Measurements from ENCODE around the gene ENOX2. TPM values are rescaled to one million over a fixed set of nuclear protein-coding genes. Genes with fewer than 3 reads are reported as not detected.

ENOX2 gene
- total RNA-seq (2016; rRNA removed; fragmentation: Illumina TruSeq; extraction: Trizol) (8.5 and 17.4 TPM in 2 replicates), polyA plus RNA-seq (2011; rRNA removed) (4.9 and 5.9 TPM in 2 replicates), polyA minus RNA-seq (2011; rRNA and poly(A)+ RNA removed; ENCODE audit: low replicate concordance) (2.7 and 8.9 TPM in 2 replicates), Bru-seq, nascent RNA (percentile 49 among the genes with signal in this experiment), BruChase-seq, experiment 1, labeled RNA remaining after a 6-hour chase (percentile 41 among the genes with signal in this experiment), BruChase-seq, experiment 2, labeled RNA remaining after a 2-hour chase (percentile 47 among the genes with signal in this experiment)
- total RNA-seq (2016; cell fraction: cytosol; rRNA removed; fragmentation: Illumina TruSeq; extraction: Trizol; ENCODE audit: low read depth): 1.7 and 1.9 TPM in 2 replicates
- 9.8 and 13.8 TPM in 2 replicates for total RNA-seq (2016; cell fraction: insoluble cytoplasmic fraction; rRNA removed; fragmentation: Illumina TruSeq; extraction: Trizol)
- 6.7 and 7.0 TPM in 2 replicates for total RNA-seq (2016; cell fraction: membrane; rRNA removed; fragmentation: Illumina TruSeq; extraction: Trizol)
- total RNA-seq (2016; cell fraction: nucleus; rRNA removed; fragmentation: Illumina TruSeq; extraction: Trizol): 4.9 and 5.3 TPM in 2 replicates
- polyA plus RNA-seq (2011; cell fraction: cytosol; rRNA removed): 3.0 and 3.7 TPM in 2 replicates
- 1.5 and 2.0 TPM in 2 replicates for polyA plus RNA-seq (2011; cell fraction: nucleus; rRNA removed)
- polyA plus RNA-seq (2012): 3.7 and 5.0 TPM in 2 replicates
- 1.1 and 1.5 TPM in 2 replicates for polyA plus RNA-seq (2016; cell fraction: cytosol; fragmentation: Illumina TruSeq; extraction: Trizol; ENCODE audit: low read depth)
- 12.7 and 16.0 TPM in 2 replicates for polyA plus RNA-seq (2016; cell fraction: insoluble cytoplasmic fraction; fragmentation: Illumina TruSeq; extraction: Trizol; ENCODE audit: low read depth)
- 4.3 and 4.7 TPM in 2 replicates for polyA plus RNA-seq (2016; cell fraction: membrane; fragmentation: Illumina TruSeq; extraction: Trizol; ENCODE audit: low read depth)
- 5.6 and 6.8 TPM in 2 replicates for polyA plus RNA-seq (2016; cell fraction: nucleus; fragmentation: Illumina TruSeq; extraction: Trizol; ENCODE audit: insufficient read depth, low read depth)
- polyA minus RNA-seq (2011; cell fraction: cytosol; rRNA and poly(A)+ RNA removed): 3.9 and 4.8 TPM in 2 replicates
- 4.2 and 4.7 TPM in 2 replicates for polyA minus RNA-seq (2011; cell fraction: nucleus; rRNA and poly(A)+ RNA removed)
- long read RNA-seq, experiment 1, partial matches to known transcripts: 1 of 4 reads
- long read RNA-seq, experiment 1, other reads (novel, unspliced or antisense): 1 of 4 reads
- long read RNA-seq, experiment 2, partial matches to known transcripts: 10 of 13 reads
- long read RNA-seq, experiment 2, other reads (novel, unspliced or antisense): 2 of 13 reads

- in situ Hi-C loops (cut with HindIII; ENCODE audit: extremely low pct_ligation_motif_present, low pct_unique_long_range_greater_than_20kb) (no loop called here), intact Hi-C loops (cut with micrococcal nuclease; ENCODE audit: unreplicated experiment) (no loop called here)
- no TSS peak for BruUV-seq (replicated peaks)
- ATAC-seq: peak; percentile 99
- no peaks in the 10 kb centered on the region for H3K36me3 ChIP-seq (replicated peaks in 1 of 2; ENCODE audit: control insufficient read depth in 1 of 2, insufficient read depth in 2 of 2, low read length in 2 of 2)
- CTCF ChIA-PET (ENCODE audit: low intra/inter-chr PET ratio, low total read pairs): no interaction called here
- DNase-seq (ENCODE audit: low spot score): peak; percentile 95
- 0% methylated on average over 14 of the region's 50 CpGs for WGBS (ENCODE audit: low lambda C conversion rate)
- H3K9ac ChIP-seq (ENCODE audit: insufficient read depth, low read depth, low read length): peak within 1 kb of the TSS; percentile 84
- H3K4me1 ChIP-seq (ENCODE audit: insufficient read depth, low read length): peaks cover 20% of the 10 kb centered on the region
- FAIRE-seq: peak; percentile 99
- POLR2A ChIA-PET: interaction anchor here (1.0 kb wide), 1 partner anchor 223 kb away, joined by 3 read pairs; no protein-coding TSS in a partner anchor
- H3K4me3 ChIP-seq (replicated peaks in 1 of 3; ENCODE audit: insufficient read depth in 1 of 3, low read depth in 2 of 3, low read length in 3 of 3): peak within 1 kb of the TSS; percentile 67 to 78 (median 73)
- no peaks in the 10 kb centered on the region for H4K20me1 ChIP-seq (ENCODE audit: insufficient read depth, low read length)
- no peaks in the 10 kb centered on the region for H3K27me3 ChIP-seq (ENCODE audit: control insufficient read depth in 1 of 2, insufficient read depth in 2 of 2, low read length in 2 of 2)
- peak within 1 kb of the TSS; percentile 78 for H3K27ac ChIP-seq (ENCODE audit: extremely low read length, insufficient read depth, low read length)
- H2AFZ ChIP-seq (ENCODE audit: low read length): no peak within 1 kb of the TSS
- no peaks in the 10 kb centered on the region for H3K9me3 ChIP-seq (ENCODE audit: low read length)
- H3K79me2 ChIP-seq (ENCODE audit: insufficient read depth, low read length): no peaks in the 10 kb centered on the region
- H3K4me2 ChIP-seq (ENCODE audit: low read depth, low read length): peak within 1 kb of the TSS; percentile 74
- TF ChIP-seq KAT7 (CRISPR knock-in tag; IDR thresholded peaks at IDR 0.05; ENCODE audit: borderline replicate concordance) (no peak), STAT5B (CRISPR knock-in tag; IDR thresholded peaks at IDR 0.05) (no peak), BATF2 (CRISPR knock-in tag; IDR thresholded peaks at IDR 0.05) (no peak), E2F5 (CRISPR knock-in tag; conservative IDR thresholded peaks at IDR 0.05) (no peak), ZNF274 (CRISPR knock-in tag; IDR thresholded peaks at IDR 0.05) (no peak), ZNF549 (CRISPR knock-in tag; IDR thresholded peaks at IDR 0.05) (no peak), ZNF263 (CRISPR knock-in tag; IDR thresholded peaks at IDR 0.05) (peak; percentile 58; the same call in 1 of the 2 replicates), ZNF10 (CRISPR knock-in tag; IDR thresholded peaks at IDR 0.05; ENCODE audit: borderline replicate concordance, low read depth) (no peak), ATF7-NPFF (CRISPR knock-in tag; IDR thresholded peaks at IDR 0.05; ENCODE audit: low read depth) (no peak), ISX (CRISPR knock-in tag; conservative IDR thresholded peaks at IDR 0.05) (no peak), FOXK1 (CRISPR knock-in tag; IDR thresholded peaks at IDR 0.05; ENCODE audit: borderline replicate concordance, low read depth) (peak; percentile 83; the same call in 1 of the 2 replicates), ZNF878 (CRISPR knock-in tag; IDR thresholded peaks at IDR 0.05) (no peak), HDAC6 (IDR thresholded peaks at IDR 0.05; ENCODE audit: low read depth, low read length) (no peak), RBAK (CRISPR knock-in tag; IDR thresholded peaks at IDR 0.05) (no peak), RBFOX2 (IDR thresholded peaks at IDR 0.05; ENCODE audit: low read depth, low read length) (peak; percentile 92), TRIM22 (IDR thresholded peaks at IDR 0.05) (no peak)
These were observed at the start of gene ENOX2 for GRCh38 chrX:130902783-130903613. TSS of gene ENOX2 (minus strand) at chrX:130903209. CDS start at chrX:130703216, 199,993 bp downstream.

Measured in HepG2 (cell line).